DOHH2 (cell line): ENCODE results near the gene MTOR.

Experiments used
- H3F3A ChIP-seq: fragments of 200-600 bp; sonication (generic), shearing (Covaris generic); 2 replicates; pipeline ENCODE4 v1.6.0; 2016; ENCODE audit warnings: antibody characterized with exemption, mild to moderate bottlenecking; ENCODE audit not compliant: control insufficient read depth, insufficient read depth
- H3K27ac ChIP-seq: fragments of 200-600 bp; sonication (generic); 2 replicates; pipeline ENCODE4 v1.5.1; 2014; ENCODE audit warnings: low read depth, mild to moderate bottlenecking, low read length, moderate library complexity
- H3K27me3 ChIP-seq: fragments of 200-600 bp; sonication (generic); 2 replicates; pipeline ENCODE4 v1.6.1; 2014; ENCODE audit warnings: mild to moderate bottlenecking, low read length, mixed read lengths; ENCODE audit not compliant: control insufficient read depth
- H3K36me3 ChIP-seq: fragments of 200-600 bp; sonication (generic); 2 replicates; pipeline ENCODE4 v1.6.1; 2014; ENCODE audit warnings: mild to moderate bottlenecking, low read length, moderate library complexity, mixed read lengths; ENCODE audit not compliant: control insufficient read depth
- H3K4me1 ChIP-seq: fragments of 200-600 bp; sonication (generic); 2 replicates; pipeline ENCODE4 v1.6.1; 2014; ENCODE audit warnings: mild to moderate bottlenecking, low read length, mixed read lengths; ENCODE audit not compliant: control insufficient read depth
- H3K4me2 ChIP-seq: fragments of 200-600 bp; sonication (generic); 2 replicates; pipeline ENCODE4 v1.6.0; 2014; ENCODE audit warnings: mild to moderate bottlenecking, low read length, moderate library complexity
- H3K4me3 ChIP-seq: fragments of 200-600 bp; sonication (generic); 2 replicates; pipeline ENCODE4 v1.5.1; 2014; ENCODE audit warnings: mild to moderate bottlenecking, low read length, mixed read lengths
- H3K79me2 ChIP-seq: fragments of 200-600 bp; sonication (generic); 2 replicates; pipeline ENCODE4 v1.6.1; 2014; ENCODE audit warnings: mild to moderate bottlenecking, low read length, mixed read lengths; ENCODE audit not compliant: control insufficient read depth
- H3K9me2 ChIP-seq: fragments of 200-600 bp; sonication (generic); replicated peaks from 2 replicates; pipeline ENCODE4 v1.6.1; 2014; ENCODE audit warnings: mild to moderate bottlenecking, low read length, mixed read lengths; ENCODE audit not compliant: control insufficient read depth
- H3K9me3 ChIP-seq: fragments of 200-600 bp; sonication (generic); 2 replicates; pipeline ENCODE4 v1.6.1; 2014; ENCODE audit warnings: antibody characterized with exemption, low read length, mixed read lengths; ENCODE audit not compliant: control insufficient read depth, insufficient read depth
- H4K20me1 ChIP-seq: fragments of 200-600 bp; sonication (generic); 2 replicates; pipeline ENCODE4 v1.6.0; 2014; ENCODE audit warnings: low read depth, mild to moderate bottlenecking, antibody characterized with exemption, low read length, moderate library complexity; ENCODE audit not compliant: control insufficient read depth, insufficient read depth
- EZH2phosphoT487 ChIP-seq: fragments of 200-600 bp; sonication (generic); IDR thresholded peaks from 2 replicates; pipeline ENCODE4 v1.6.1; 2017; ENCODE audit warnings: borderline replicate concordance, mild to moderate bottlenecking, antibody characterized with exemption, low read length, moderate library complexity, mixed read lengths
- TF ChIP-seq, protein P1 (sequence below): fragments of 200-600 bp; sonication (generic); IDR thresholded peaks from one replicate; pipeline ENCODE4 v1.5.1; 2014; ENCODE audit warnings: antibody characterized with exemption, mild to moderate bottlenecking, low read depth, low read length; ENCODE audit not compliant: poor library complexity, severe bottlenecking

Gene MTOR

DNA sequence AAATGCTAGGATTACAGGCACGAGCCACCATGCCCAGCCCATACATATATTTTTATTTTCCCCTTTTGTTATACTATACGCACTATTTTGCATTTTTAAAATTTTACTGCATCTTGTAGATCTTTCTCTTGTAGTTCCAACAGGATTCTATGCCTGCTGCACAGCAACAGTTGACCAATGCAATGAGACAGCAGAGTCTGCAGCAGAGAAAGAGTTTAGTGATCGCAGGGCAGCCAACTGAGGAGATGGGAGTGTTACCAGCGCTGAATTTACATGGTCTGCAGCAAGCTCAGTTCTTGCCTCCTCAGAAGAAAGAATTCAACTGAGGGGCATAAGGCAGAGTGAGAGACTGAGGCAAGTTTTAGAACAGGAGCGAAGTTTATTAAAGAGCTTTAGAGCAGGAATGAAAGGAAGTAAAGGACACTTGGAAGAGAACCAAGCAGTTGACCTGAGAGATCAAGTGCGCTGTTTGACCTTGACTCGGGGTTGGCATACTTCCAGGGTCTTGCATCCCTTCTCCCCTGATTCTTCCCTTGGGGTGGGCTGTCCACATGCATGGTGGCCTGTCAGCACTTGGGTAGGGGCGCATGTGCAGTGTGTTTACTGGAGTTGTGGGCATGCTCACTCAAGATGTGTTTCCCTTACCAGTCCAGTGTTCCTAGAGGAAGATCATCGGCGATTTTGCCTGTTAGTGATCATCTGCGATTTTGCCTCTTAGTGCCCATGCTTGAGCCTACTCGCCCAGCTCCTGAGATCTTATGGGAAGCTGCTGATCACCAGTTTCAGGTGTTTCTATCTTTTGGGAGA, 4.1 kb upstream of the MTOR start:
- Histone ChIP-seq H3K27me3 (no peaks in the 10 kb centered on the region), H3K4me1 (peaks cover 8% of the 10 kb centered on the region), H3K27ac (no peak overlapping the region), H4K20me1 (no peaks in the 10 kb centered on the region), H3K9me3 (no peaks in the 10 kb centered on the region), H3K9me2 (no peaks in the 10 kb centered on the region), H3F3A (0 out of 2 replicates have a peak, but pooled peaks cover 5% of the 10 kb centered on the region), H3K4me2 (no peak overlapping the region), H3K4me3 (no peak overlapping the region), H3K79me2 (peaks cover 9% of the 10 kb centered on the region), H3K36me3 (peaks cover 4% of the 10 kb centered on the region)
- no peak for TF ChIP-seq EZH2phosphoT487
- TF ChIP-seq, protein P1, sequence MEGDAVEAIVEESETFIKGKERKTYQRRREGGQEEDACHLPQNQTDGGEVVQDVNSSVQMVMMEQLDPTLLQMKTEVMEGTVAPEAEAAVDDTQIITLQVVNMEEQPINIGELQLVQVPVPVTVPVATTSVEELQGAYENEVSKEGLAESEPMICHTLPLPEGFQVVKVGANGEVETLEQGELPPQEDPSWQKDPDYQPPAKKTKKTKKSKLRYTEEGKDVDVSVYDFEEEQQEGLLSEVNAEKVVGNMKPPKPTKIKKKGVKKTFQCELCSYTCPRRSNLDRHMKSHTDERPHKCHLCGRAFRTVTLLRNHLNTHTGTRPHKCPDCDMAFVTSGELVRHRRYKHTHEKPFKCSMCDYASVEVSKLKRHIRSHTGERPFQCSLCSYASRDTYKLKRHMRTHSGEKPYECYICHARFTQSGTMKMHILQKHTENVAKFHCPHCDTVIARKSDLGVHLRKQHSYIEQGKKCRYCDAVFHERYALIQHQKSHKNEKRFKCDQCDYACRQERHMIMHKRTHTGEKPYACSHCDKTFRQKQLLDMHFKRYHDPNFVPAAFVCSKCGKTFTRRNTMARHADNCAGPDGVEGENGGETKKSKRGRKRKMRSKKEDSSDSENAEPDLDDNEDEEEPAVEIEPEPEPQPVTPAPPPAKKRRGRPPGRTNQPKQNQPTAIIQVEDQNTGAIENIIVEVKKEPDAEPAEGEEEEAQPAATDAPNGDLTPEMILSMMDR = no peak

DNA sequence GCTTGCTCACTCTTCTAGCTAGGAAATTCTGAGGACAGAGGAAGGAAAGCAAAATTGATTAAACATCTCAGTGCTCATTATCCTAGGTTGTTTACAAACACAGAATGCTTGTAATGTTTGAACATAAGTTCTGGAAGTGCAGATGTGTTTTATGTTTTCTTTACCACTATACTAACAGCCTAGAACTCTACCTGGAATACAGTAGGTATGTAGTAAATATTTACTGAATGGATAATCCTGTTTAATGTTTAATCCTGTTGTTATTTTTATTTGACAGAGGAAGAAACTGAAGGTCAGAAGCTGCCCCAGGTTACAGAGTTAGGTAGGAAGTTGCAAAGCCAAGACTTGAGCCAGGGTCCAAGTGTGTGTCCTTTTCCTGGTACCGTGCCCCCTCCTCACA, 6.1 kb downstream of the MTOR start:
- H3K4me3 ChIP-seq = no peak overlapping the region

DNA sequence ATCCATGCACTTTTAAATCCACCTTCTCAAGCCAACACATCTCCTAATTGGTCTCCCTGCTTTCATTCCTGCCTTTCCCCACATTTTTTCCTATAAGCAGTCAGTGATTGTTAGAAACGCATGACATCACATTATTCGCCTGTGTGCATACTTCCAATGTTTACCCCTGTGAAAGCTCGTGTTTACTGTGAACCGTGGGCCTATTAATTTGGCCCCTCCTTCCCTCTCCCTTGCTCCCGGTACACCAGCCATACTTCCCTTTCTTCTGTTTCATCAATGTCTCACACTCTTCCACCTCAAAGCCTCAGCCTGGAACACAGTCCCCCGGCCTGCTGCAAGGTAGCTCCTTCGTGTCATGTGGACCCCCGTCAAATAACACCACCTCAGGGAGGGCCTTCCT, 9.1 kb downstream of the MTOR start:
- H3K4me3 ChIP-seq = no peak overlapping the region
- no peaks in the 10 kb centered on the region for H3K4me1 ChIP-seq
- no peak overlapping the region for H3K4me2 ChIP-seq
- no peaks in the 10 kb centered on the region for H3K79me2 ChIP-seq
- H4K20me1 ChIP-seq = no peaks in the 10 kb centered on the region
- H3K27me3 ChIP-seq = no peaks in the 10 kb centered on the region
- H3F3A ChIP-seq = no peaks in the 10 kb centered on the region
- H3K27ac ChIP-seq = no peak overlapping the region
- H3K36me3 ChIP-seq = peaks cover 68% of the 10 kb centered on the region
- no peaks in the 10 kb centered on the region for H3K9me2 ChIP-seq
- no peak for TF ChIP-seq EZH2phosphoT487
- TF ChIP-seq, protein P1 = no peak
- H3K9me3 ChIP-seq = no peaks in the 10 kb centered on the region

More for the DNA sequence above, 6.1 kb downstream of the MTOR start:
- Histone ChIP-seq H3K9me3 (no peaks in the 10 kb centered on the region), H3K4me2 (no peak overlapping the region), H3K27me3 (no peaks in the 10 kb centered on the region), H3F3A (no peaks in the 10 kb centered on the region), H3K79me2 (peaks cover 21% of the 10 kb centered on the region), H3K36me3 (peaks cover 73% of the 10 kb centered on the region), H3K9me2 (no peaks in the 10 kb centered on the region), H4K20me1 (no peaks in the 10 kb centered on the region), H3K4me1 (peaks cover 7% of the 10 kb centered on the region), H3K27ac (no peak overlapping the region)
- no peak for TF ChIP-seq EZH2phosphoT487
- TF ChIP-seq, protein P1 = no peak
